CMK (cell line): ENCODE data around the gene FOXL3.
"Not testable (repeated sequence)": the region's sequence is repeated elsewhere in the genome, so short reads cannot be mapped to it uniquely, and the experiment has no call there.

Experiments used
- DNase-seq: peaks from one replicate; pipeline ENCODE4 v3.0.0-alpha.2; 2010; ENCODE audit warnings: low read depth

The FOXL3 gene

GRCh38 chr7:255038-255435 lies 34.9 kb upstream of the FOXL3 start:
- DNase-seq = no peak

GRCh38 chr7:255721-256361 lies 34.1 kb upstream of the FOXL3 start:
- DNase-seq = no peak

- DNase-seq = no peak
These were observed 33.5 kb upstream of the FOXL3 start for GRCh38 chr7:256461-256940.

GRCh38 chr7:256981-257646 lies 32.9 kb upstream of the FOXL3 start:
- DNase-seq = no peak

GRCh38 chr7:257647-257992 lies 32.4 kb upstream of the FOXL3 start:
- no peak for DNase-seq

GRCh38 chr7:258476-259190 lies 31.3 kb upstream of the FOXL3 start:
- no peak for DNase-seq

- no peak for DNase-seq
These were observed 30.8 kb upstream of the FOXL3 start for GRCh38 chr7:259191-259505.

- DNase-seq = no peak
These were observed 30.1 kb upstream of the FOXL3 start for GRCh38 chr7:259751-260405.

- DNase-seq = no peak
These were observed 29.3 kb upstream of the FOXL3 start for GRCh38 chr7:260441-261281.

GRCh38 chr7:261341-262250 lies 28.4 kb upstream of the FOXL3 start:
- no peak for DNase-seq

GRCh38 chr7:262251-262572 lies 27.8 kb upstream of the FOXL3 start:
- DNase-seq = no peak

GRCh38 chr7:262631-263311 lies 27.2 kb upstream of the FOXL3 start:
- not testable (repeated sequence) for DNase-seq

- not testable (repeated sequence) for DNase-seq
These were observed 26.3 kb upstream of the FOXL3 start for GRCh38 chr7:263483-264351.

- no peak for DNase-seq
These were observed 25.3 kb upstream of the FOXL3 start for GRCh38 chr7:264541-265191.

GRCh38 chr7:265192-265997 lies 24.6 kb upstream of the FOXL3 start:
- DNase-seq = no peak

GRCh38 chr7:265998-266850 lies 23.7 kb upstream of the FOXL3 start:
- no peak for DNase-seq
